Measurements from ENCODE around the gene TGM3. TPM values are rescaled to one million over a fixed set of nuclear protein-coding genes. Genes with fewer than 3 reads are reported as not detected.

The TGM3 gene
- total RNA-seq, 1 experiment from 2014 or later, result not detected

DNA sequence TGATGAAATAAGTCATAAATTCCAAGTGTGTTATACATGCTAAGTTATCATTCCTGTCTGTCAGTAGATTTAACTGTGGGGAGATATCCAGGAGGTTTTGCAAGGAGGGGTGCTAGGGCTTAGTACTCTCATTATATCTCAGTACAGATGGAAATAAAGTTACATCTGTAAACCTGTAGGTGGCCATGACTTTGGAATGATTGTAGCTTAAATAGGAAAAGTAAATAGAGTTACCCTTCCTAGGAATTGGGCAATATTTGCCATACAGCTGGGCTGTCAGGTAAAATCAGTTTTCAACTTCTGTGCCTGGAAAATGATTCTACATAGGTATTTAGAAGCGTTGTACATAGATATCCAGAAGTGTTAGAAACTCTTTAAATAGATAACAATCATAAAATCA is 19.8 kb upstream of the TGM3 start:
- Histone ChIP-seq H3K27ac (no peak overlapping the region), H3K79me2 (ENCODE audit: low read depth) (no peaks in the 10 kb centered on the region), H3K4me3 (no peak overlapping the region), H2AFZ (no peak overlapping the region), H3K9me3 (ENCODE audit: insufficient read depth, low read depth) (no peaks in the 10 kb centered on the region), H4K20me1 (ENCODE audit: insufficient read depth) (no peaks in the 10 kb centered on the region), H3K4me2 (no peak overlapping the region), H3K27me3 (ENCODE audit: insufficient read depth, low read depth) (peaks cover 4% of the 10 kb centered on the region; the same call in 1 of the 2 replicates), H3F3A (ENCODE audit: insufficient read depth, low read depth) (no peaks in the 10 kb centered on the region), H3K4me1 (replicated peaks; ENCODE audit: insufficient read depth) (peaks cover 8% of the 10 kb centered on the region; the same call in 1 of the 2 replicates), H3K36me3 (ENCODE audit: low read depth) (no peaks in the 10 kb centered on the region), H3K9me2 (ENCODE audit: insufficient read depth) (no peaks in the 10 kb centered on the region)
- BruUV-seq (replicated peaks), result no TSS peak
- intact Hi-C loops (cut with micrococcal nuclease; ENCODE audit: unreplicated experiment), result no loop called here
- TF ChIP-seq EZH2 (IDR thresholded peaks at IDR 0.05; ENCODE audit: low read depth), result no peak
- TF ChIP-seq, protein P1, sequence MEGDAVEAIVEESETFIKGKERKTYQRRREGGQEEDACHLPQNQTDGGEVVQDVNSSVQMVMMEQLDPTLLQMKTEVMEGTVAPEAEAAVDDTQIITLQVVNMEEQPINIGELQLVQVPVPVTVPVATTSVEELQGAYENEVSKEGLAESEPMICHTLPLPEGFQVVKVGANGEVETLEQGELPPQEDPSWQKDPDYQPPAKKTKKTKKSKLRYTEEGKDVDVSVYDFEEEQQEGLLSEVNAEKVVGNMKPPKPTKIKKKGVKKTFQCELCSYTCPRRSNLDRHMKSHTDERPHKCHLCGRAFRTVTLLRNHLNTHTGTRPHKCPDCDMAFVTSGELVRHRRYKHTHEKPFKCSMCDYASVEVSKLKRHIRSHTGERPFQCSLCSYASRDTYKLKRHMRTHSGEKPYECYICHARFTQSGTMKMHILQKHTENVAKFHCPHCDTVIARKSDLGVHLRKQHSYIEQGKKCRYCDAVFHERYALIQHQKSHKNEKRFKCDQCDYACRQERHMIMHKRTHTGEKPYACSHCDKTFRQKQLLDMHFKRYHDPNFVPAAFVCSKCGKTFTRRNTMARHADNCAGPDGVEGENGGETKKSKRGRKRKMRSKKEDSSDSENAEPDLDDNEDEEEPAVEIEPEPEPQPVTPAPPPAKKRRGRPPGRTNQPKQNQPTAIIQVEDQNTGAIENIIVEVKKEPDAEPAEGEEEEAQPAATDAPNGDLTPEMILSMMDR (conservative IDR thresholded peaks at IDR 0.05), result peak; percentile 41; the same call in 1 of the 2 replicates
- CTCF ChIA-PET, result no interaction called here
- POLR2A ChIA-PET (ENCODE audit: unreplicated experiment), result no interaction called here
- DNase-seq, result peak in 1 of 2 experiments; percentile 46

DNA sequence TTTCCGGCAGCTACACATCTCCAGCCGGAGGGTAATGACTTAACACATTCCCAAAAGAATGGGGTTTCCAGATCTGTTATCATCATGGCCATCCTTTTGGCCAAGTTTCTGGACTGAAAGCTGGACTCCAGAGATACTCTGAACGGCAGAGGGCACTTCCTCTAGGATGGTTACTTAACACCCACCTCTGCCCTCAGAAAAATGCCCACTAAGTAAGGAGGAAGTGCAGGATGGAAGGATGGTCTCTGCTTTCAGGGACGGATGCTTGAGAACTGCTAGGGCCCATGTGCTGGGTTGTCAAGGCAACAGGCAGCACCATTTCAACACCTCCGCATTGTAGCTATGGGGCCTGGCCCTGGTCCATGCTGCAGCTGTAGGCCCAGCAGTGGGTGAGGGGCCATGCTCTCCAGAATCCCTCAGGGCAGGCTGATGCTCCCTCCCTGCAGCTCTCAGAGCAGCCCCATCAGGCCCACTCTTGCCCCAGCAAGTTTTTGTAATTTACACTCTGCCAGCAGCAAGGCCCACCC is 16.5 kb upstream of the TGM3 start:
- POLR2A ChIA-PET (ENCODE audit: unreplicated experiment), result no interaction called here
- no peaks in the 10 kb centered on the region; the same call in 1 of the 2 replicates for H3K27me3 ChIP-seq (ENCODE audit: insufficient read depth, low read depth)
- H3K36me3 ChIP-seq (ENCODE audit: low read depth), result no peaks in the 10 kb centered on the region
- H3K4me2 ChIP-seq, result no peak overlapping the region
- H3K27ac ChIP-seq, result no peak overlapping the region
- no peak overlapping the region for H3K4me3 ChIP-seq
- no peaks in the 10 kb centered on the region for H3F3A ChIP-seq (ENCODE audit: insufficient read depth, low read depth)
- CTCF ChIA-PET, result no interaction called here
- BruUV-seq (replicated peaks), result no TSS peak
- no peaks in the 10 kb centered on the region for H3K9me3 ChIP-seq (ENCODE audit: insufficient read depth, low read depth)
- no peaks in the 10 kb centered on the region for H3K79me2 ChIP-seq (ENCODE audit: low read depth)
- no peak overlapping the region for H2AFZ ChIP-seq
- intact Hi-C loops (cut with micrococcal nuclease; ENCODE audit: unreplicated experiment), result no loop called here
- TF ChIP-seq EZH2 (IDR thresholded peaks at IDR 0.05; ENCODE audit: low read depth), result no peak
- TF ChIP-seq, protein P1 (conservative IDR thresholded peaks at IDR 0.05), result no peak
- H4K20me1 ChIP-seq (ENCODE audit: insufficient read depth), result no peaks in the 10 kb centered on the region
- no peaks in the 10 kb centered on the region for H3K9me2 ChIP-seq (ENCODE audit: insufficient read depth)
- H3K4me1 ChIP-seq (replicated peaks; ENCODE audit: insufficient read depth), result peaks cover 14% of the 10 kb centered on the region
- no peak for DNase-seq

DNA sequence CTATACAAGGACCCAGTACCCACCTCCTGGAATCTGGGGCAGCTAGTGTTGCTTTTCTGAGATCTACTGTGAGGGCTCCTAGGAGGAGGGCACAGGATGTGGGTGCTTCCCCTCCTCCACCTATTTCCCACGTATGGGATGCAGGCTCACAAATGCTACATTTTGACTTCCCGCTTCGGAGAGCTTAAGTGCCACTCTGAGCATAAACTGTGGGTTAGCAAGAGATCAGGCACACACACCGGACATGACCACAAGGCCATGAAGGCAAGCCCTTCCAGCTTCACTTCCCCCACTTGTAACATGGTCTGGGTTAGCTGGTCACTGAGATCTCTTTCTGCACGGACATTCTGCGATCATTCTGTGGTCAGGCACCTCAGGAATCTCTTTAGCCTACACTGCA is 15.7 kb upstream of the TGM3 start:
- DNase-seq, result no peak
- Histone ChIP-seq H3K9me3 (ENCODE audit: insufficient read depth, low read depth) (no peaks in the 10 kb centered on the region), H3K27me3 (ENCODE audit: insufficient read depth, low read depth) (no peaks in the 10 kb centered on the region; the same call in 1 of the 2 replicates), H3K9me2 (ENCODE audit: insufficient read depth) (no peaks in the 10 kb centered on the region), H3K4me3 (no peak overlapping the region), H2AFZ (no peak overlapping the region), H3F3A (ENCODE audit: insufficient read depth, low read depth) (no peaks in the 10 kb centered on the region), H3K27ac (no peak overlapping the region), H3K4me1 (replicated peaks; ENCODE audit: insufficient read depth) (peaks cover 21% of the 10 kb centered on the region), H3K4me2 (no peak overlapping the region), H4K20me1 (ENCODE audit: insufficient read depth) (no peaks in the 10 kb centered on the region), H3K79me2 (ENCODE audit: low read depth) (no peaks in the 10 kb centered on the region), H3K36me3 (ENCODE audit: low read depth) (no peaks in the 10 kb centered on the region)
- CTCF ChIA-PET, result no interaction called here
- intact Hi-C loops (cut with micrococcal nuclease; ENCODE audit: unreplicated experiment), result no loop called here
- POLR2A ChIA-PET (ENCODE audit: unreplicated experiment), result no interaction called here
- TF ChIP-seq, protein P1 (conservative IDR thresholded peaks at IDR 0.05), result no peak
- no peak for TF ChIP-seq EZH2 (IDR thresholded peaks at IDR 0.05; ENCODE audit: low read depth)
- no TSS peak for BruUV-seq (replicated peaks)
